SK-N-SH (cell line): ENCODE results near the gene MTERF4. TPM values are rescaled to one million over a fixed set of nuclear protein-coding genes. Genes with fewer than 3 reads are reported as not detected.

ENCODE experiments used
- CTCF ChIA-PET: fragments of 300-600, 350-600 bp; formaldehyde crosslinking; extraction: SDS; loops from one replicate; lab custom pipeline; 2021; lab: Yijun Ruan, JAX
- POLR2A ChIA-PET: fragments of 350-600 bp; sonication (Branson Sonifier 250); formaldehyde crosslinking; extraction: SDS; loops from one replicate; lab custom pipeline; 2020; ENCODE audit warnings: antibody characterized with exemption, inconsistent platforms; lab: Yijun Ruan, JAX
- DNase-seq: peaks from one replicate; pipeline ENCODE4 v3.0.0; 2012
- H2AFZ ChIP-seq: fragments of 200-600 bp; sonication (generic); 2 replicates; pipeline ENCODE4 v1.8.1; 2016; ENCODE audit warnings: antibody characterized with exemption, mild to moderate bottlenecking, low read depth
- H3F3A ChIP-seq: fragments of 200-600 bp; sonication (generic); replicated peaks from 2 replicates; pipeline ENCODE3; 2016; ENCODE audit warnings: antibody characterized with exemption, mild to moderate bottlenecking; ENCODE audit not compliant: insufficient read depth
- H3K27ac ChIP-seq, 2 experiments: fragments of 200-500 bp in 1 of 2; fragments of 200-600 bp in 1 of 2; sonication (Bioruptor generic) in 1 of 2; sonication (generic), shearing (Covaris generic) in 1 of 2; 2 replicates each; pipeline versions ENCODE4 v1.5.1 to v1.6.1; 2014 to 2016; ENCODE audit warnings: low read depth in 2 of 2, inconsistent platforms in 1 of 2, low read length in 1 of 2, mild to moderate bottlenecking in 1 of 2, mixed read lengths in 1 of 2
- H3K27me3 ChIP-seq: fragments of 200-600 bp; sonication (generic), shearing (Covaris generic); 2 replicates; pipeline ENCODE4 v1.6.1; 2016; ENCODE audit warnings: mixed run types; ENCODE audit not compliant: insufficient read depth
- H3K36me3 ChIP-seq, 2 experiments: fragments of 200-500 bp in 1 of 2; fragments of 200-600 bp in 1 of 2; sonication (Bioruptor generic) in 1 of 2; sonication (generic) in 1 of 2; replicated peaks in 1 of 2; 2 replicates each; pipeline versions ENCODE3 to v1.5.1; 2014 to 2016; ENCODE audit warnings: low read length in 1 of 2, mild to moderate bottlenecking in 1 of 2; ENCODE audit not compliant: insufficient read depth in 2 of 2, control insufficient read depth in 1 of 2
- H3K4me1 ChIP-seq, 2 experiments: fragments of 200-500 bp in 1 of 2; fragments of 200-600 bp in 1 of 2; sonication (Bioruptor generic) in 1 of 2; sonication (generic), shearing (Covaris generic) in 1 of 2; 2 replicates each; pipeline versions ENCODE4 v1.5.1 to v1.6.1; 2014 to 2016; ENCODE audit warnings: low read depth in 1 of 2, low read length in 1 of 2, mixed run types in 1 of 2; ENCODE audit not compliant: insufficient read depth in 2 of 2, control insufficient read depth in 1 of 2
- H3K4me2 ChIP-seq: fragments of 200-600 bp; sonication (generic), shearing (Covaris generic); 2 replicates; pipeline ENCODE4 v1.6.1; 2017; ENCODE audit warnings: mixed run types
- H3K4me3 ChIP-seq, 2 experiments: fragments of 200-500 bp in 1 of 2; fragments of 200-600 bp in 1 of 2; sonication (Bioruptor generic) in 1 of 2; sonication (generic), shearing (Covaris generic) in 1 of 2; 2 replicates each; pipeline versions ENCODE4 v1.5.1 to v1.8.1; 2014 to 2016; ENCODE audit warnings: low read depth in 2 of 2, inconsistent platforms in 1 of 2, low read length in 1 of 2, mild to moderate bottlenecking in 1 of 2, mixed read lengths in 1 of 2, moderate library complexity in 1 of 2
- H3K79me2 ChIP-seq: fragments of 200-600 bp; sonication (generic); 2 replicates; pipeline ENCODE4 v1.8.1; 2017; ENCODE audit warnings: mild to moderate bottlenecking; ENCODE audit not compliant: insufficient read depth
- H3K9ac ChIP-seq: fragments of 200-600 bp; sonication (generic); 2 replicates; pipeline ENCODE4 v1.6.1; 2017; ENCODE audit warnings: mixed run types
- H3K9me2 ChIP-seq: fragments of 200-600 bp; sonication (generic); 2 replicates; pipeline ENCODE4 v1.6.1; 2017; ENCODE audit warnings: mixed run types
- H3K9me3 ChIP-seq: fragments of 200-600 bp; sonication (generic); 2 replicates; pipeline ENCODE4 v1.6.1; 2017; ENCODE audit warnings: mixed run types, mild to moderate bottlenecking, moderate library complexity
- H4K20me1 ChIP-seq: fragments of 200-600 bp; sonication (generic); 2 replicates; pipeline ENCODE4 v1.6.1; 2017; ENCODE audit warnings: mild to moderate bottlenecking, mixed run types; ENCODE audit not compliant: insufficient read depth
- CHD2 ChIP-seq: fragments of 150-350 bp; IDR thresholded peaks from 2 replicates; pipeline ENCODE4 v1.6.1; 2018; ENCODE audit warnings: low read length; ENCODE audit not compliant: partially characterized antibody
- EP300 ChIP-seq, 2 experiments: IDR thresholded peaks; 2 replicates each; pipeline versions ENCODE4 v1.4.0 to v1.6.1; 2012; ENCODE audit warnings: borderline replicate concordance in 1 of 2, low read depth in 1 of 2, low read length in 1 of 2
- FOSL2 ChIP-seq: IDR thresholded peaks from 2 replicates; pipeline ENCODE4 v1.4.0; 2012; ENCODE audit warnings: low read depth, mild to moderate bottlenecking, moderate library complexity, borderline replicate concordance
- FOXJ3 ChIP-seq: sonication (generic); formaldehyde crosslinking; IDR thresholded peaks from 2 replicates; pipeline ENCODE4 v1.5.1; 2020; ENCODE audit warnings: mild to moderate bottlenecking, missing genetic modification reagents
- FOXM1 ChIP-seq: IDR thresholded peaks from 2 replicates; pipeline ENCODE4 v1.4.0; 2012; ENCODE audit warnings: low read depth, mild to moderate bottlenecking
- GABPA ChIP-seq: IDR thresholded peaks from 2 replicates; pipeline ENCODE4 v1.4.0; 2012; ENCODE audit warnings: low read depth, mild to moderate bottlenecking
- IRF3 ChIP-seq: fragments of 150-350 bp; IDR thresholded peaks from 2 replicates; pipeline ENCODE4 v1.6.1; 2016; ENCODE audit warnings: mild to moderate bottlenecking, low read depth, low read length
- MEF2A ChIP-seq: IDR thresholded peaks from 2 replicates; pipeline ENCODE4 v1.4.0; 2012; ENCODE audit warnings: low read depth, borderline replicate concordance
- MXI1 ChIP-seq: IDR thresholded peaks from 2 replicates; pipeline ENCODE4 v1.6.1; 2012; ENCODE audit warnings: mild to moderate bottlenecking, low read depth, low read length, improper control_type of control experiment
- NFIC ChIP-seq: IDR thresholded peaks from 2 replicates; pipeline ENCODE4 v1.4.0; 2012; ENCODE audit warnings: borderline replicate concordance
- RCOR1 ChIP-seq: fragments of 150-350 bp; IDR thresholded peaks from 2 replicates; pipeline ENCODE4 v1.6.1; 2017; ENCODE audit warnings: antibody characterized with exemption, low read length
- REST ChIP-seq: IDR thresholded peaks from 2 replicates; pipeline ENCODE4 v1.6.1; 2012; ENCODE audit warnings: mild to moderate bottlenecking, low read depth, low read length, moderate library complexity
- SIN3A ChIP-seq: IDR thresholded peaks from 2 replicates; pipeline ENCODE4 v1.6.1; 2012; ENCODE audit warnings: low read depth, mild to moderate bottlenecking, low read length, moderate library complexity, borderline replicate concordance
- SMC3 ChIP-seq: IDR thresholded peaks from 2 replicates; pipeline ENCODE4 v1.6.1; 2012; ENCODE audit warnings: low read depth, low read length, improper control_type of control experiment
- TAF1 ChIP-seq: IDR thresholded peaks from 2 replicates; pipeline ENCODE4 v1.6.1; 2012; ENCODE audit warnings: low read depth, mild to moderate bottlenecking, low read length, moderate library complexity, borderline replicate concordance
- TEAD4 ChIP-seq: IDR thresholded peaks from 2 replicates; pipeline ENCODE4 v1.4.0; 2012; ENCODE audit warnings: mild to moderate bottlenecking, borderline replicate concordance; ENCODE audit not compliant: insufficient read depth
- USF1 ChIP-seq: IDR thresholded peaks from 2 replicates; pipeline ENCODE4 v1.4.0; 2012; ENCODE audit warnings: low read depth, borderline replicate concordance
- USF2 ChIP-seq: fragments of 150-350 bp; IDR thresholded peaks from 2 replicates; pipeline ENCODE4 v1.6.1; 2017; ENCODE audit warnings: antibody characterized with exemption, low read length, low read depth, borderline replicate concordance
- ZBTB33 ChIP-seq: IDR thresholded peaks from 2 replicates; pipeline ENCODE4 v1.4.0; 2012; ENCODE audit warnings: low read depth, borderline replicate concordance
- WGBS: methylation state at CpG from one replicate; pipeline ENCODE4 v1.1.6; 2017; ENCODE audit warnings: low lambda C conversion rate; 5-methylcytosine and 5-hydroxymethylcytosine counted together
- polyA plus RNA-seq, 3 experiments: library from polyadenylated mRNA; depleted of rRNA; stranded (reverse); fragments of >200 nt; gene quantifications; 2 replicates each; pipeline ENCODE4 v1.2.3, GENCODE V29; 2012

Gene MTERF4
- polyA plus RNA-seq, 1 of the 3 experiments (the other 2 are of a cell fraction) = 31.0 TPM

GRCh38 chr2:241123816-241124536, 21.9 kb upstream of the MTERF4 start:
- POLR2A ChIA-PET = no interaction called here
- CTCF ChIA-PET = interaction anchor here (0.8 to 1.0 kb wide), 2 partner anchors 17 to 209 kb away, joined by 3 read pairs; no protein-coding TSS in a partner anchor
- WGBS = 93% methylated on average over 13 of the region's 16 CpGs

More at GRCh38 chr2:241123816-241124536, 21.9 kb upstream of the MTERF4 start:
- Histone ChIP-seq H4K20me1 (no peaks in the 10 kb centered on the region), H3K9ac (no peak overlapping the region), H3K27ac (no peak overlapping the region)
- TF ChIP-seq FOXJ3 (CRISPR knock-in tag) = no peak
- TF ChIP-seq FOXM1 = no peak
- no peak for TF ChIP-seq MXI1
- TF ChIP-seq GABPA = no peak
- TF ChIP-seq TEAD4 = no peak
- no peak for TF ChIP-seq CHD2
- TF ChIP-seq USF1 = no peak
- TF ChIP-seq TAF1 = no peak
- TF ChIP-seq REST = no peak
- no peak for TF ChIP-seq SMC3
- no peak for TF ChIP-seq FOSL2
- no peak for TF ChIP-seq SIN3A
- no peak for TF ChIP-seq EP300 (IDR thresholded peaks at IDR 0.05; ENCODE audit: borderline replicate concordance in 1 of 2, low read depth in 1 of 2, low read length in 1 of 2)
- TF ChIP-seq USF2 = no peak
- no peak for TF ChIP-seq NFIC
- TF ChIP-seq ZBTB33 = no peak
- TF ChIP-seq RCOR1 = no peak
- no peak for TF ChIP-seq MEF2A
- TF ChIP-seq IRF3 = no peak
- TF ChIP-seq, all 33 proteins: peak for 0
- Histone ChIP-seq H2AFZ (no peak overlapping the region), H3F3A (peaks cover 5% of the 10 kb centered on the region), H3K9me2 (no peaks in the 10 kb centered on the region), H3K9me3 (no peaks in the 10 kb centered on the region; the same call in 1 of the 2 replicates), H3K36me3 (peaks cover 12 to 16% of the 10 kb centered on the region in 2 experiments), H3K4me3 (no peak overlapping the region), H3K27me3 (no peaks in the 10 kb centered on the region), H3K4me1 (no peaks in the 10 kb centered on the region), H3K79me2 (no peaks in the 10 kb centered on the region), H3K4me2 (no peak overlapping the region)
- DNase-seq = no peak
